ENCODE data around the gene NR0B1. TPM values are rescaled to one million over a fixed set of nuclear protein-coding genes. Genes with fewer than 3 reads are reported as not detected.

The NR0B1 gene
- total RNA-seq, 1 donor from 2014 or later, result not detected

GRCh38 chrX:30262763-30263162, 46.4 kb downstream of the NR0B1 start:
- DNase-seq, result no peak

- no peak for DNase-seq
Measured at GRCh38 chrX:30261012-30261411, 48.2 kb downstream of the NR0B1 start.

GRCh38 chrX:30259927-30260326, 49.3 kb downstream of the NR0B1 start:
- no peak for DNase-seq

Other genes starting within 250 kb of the NR0B1 start
- not detected for gene MAGEB2, start 93.8 kb downstream of the NR0B1 start, total RNA-seq
- not detected for gene MAGEB3, start 78.7 kb downstream of the NR0B1 start, total RNA-seq
- gene MAGEB4, start 67.4 kb downstream of the NR0B1 start, total RNA-seq, result not detected
- gene MAGEB1, start 62.2 kb downstream of the NR0B1 start, total RNA-seq, result not detected

Measured in tongue (tissue), 2 donors.